H1 (cell line): ENCODE data around the gene DNM2. TPM values are rescaled to one million over a fixed set of nuclear protein-coding genes. Genes with fewer than 3 reads are reported as not detected.

Source experiments
- CTCF ChIA-PET: fragments of 300-600 bp; sonication (Branson Sonifier 250); formaldehyde crosslinking; loops from one replicate; lab custom pipeline; 2021; ENCODE audit not compliant: partially characterized antibody; lab: Charles Lee
- POLR2A ChIA-PET: fragments of 300-600 bp; sonication (Branson Sonifier 250); formaldehyde crosslinking; loops from one replicate; lab custom pipeline; 2021; ENCODE audit warnings: inconsistent platforms; ENCODE audit not compliant: partially characterized antibody; lab: Charles Lee
- DNase-seq, 2 experiments: peaks; one replicate each; pipeline versions ENCODE4 v3.0.0 to v3.0.0-alpha.2; 2010 to 2022; ENCODE audit warnings: low spot score in 2 of 2, low read depth in 1 of 2, mixed read lengths in 1 of 2
- FAIRE-seq: peaks from 2 replicates; lab custom pipeline; 2011; peaks lifted over from hg19 to GRCh38; lab: Jason Lieb, UNC
- H2AFZ ChIP-seq: 2 replicates; pipeline ENCODE4 v1.8.1; 2012; ENCODE audit warnings: low read length, inconsistent platforms
- H2AK5ac ChIP-seq: 2 replicates; pipeline ENCODE4 v1.6.1; 2013; ENCODE audit warnings: low read depth, low read length
- H2BK120ac ChIP-seq: replicated peaks from 2 replicates; pipeline ENCODE3; 2013; ENCODE audit warnings: low read depth, low read length, inconsistent platforms
- H2BK12ac ChIP-seq: 2 replicates; pipeline ENCODE4 v1.6.1; 2013; ENCODE audit warnings: low read depth, low read length
- H2BK15ac ChIP-seq: 2 replicates; pipeline ENCODE4 v1.6.1; 2013; ENCODE audit warnings: low read length
- H2BK20ac ChIP-seq: 2 replicates; pipeline ENCODE4 v1.6.1; 2013; ENCODE audit warnings: low read length
- H2BK5ac ChIP-seq: 2 replicates; pipeline ENCODE4 v1.6.1; 2013; ENCODE audit warnings: low read depth, low read length
- H3K14ac ChIP-seq: 2 replicates; pipeline ENCODE4 v1.6.1; 2013; ENCODE audit warnings: inconsistent platforms; ENCODE audit not compliant: insufficient read length
- H3K18ac ChIP-seq: 2 replicates; pipeline ENCODE4 v1.6.1; 2013; ENCODE audit warnings: low read length; ENCODE audit errors: extremely low read depth
- H3K23ac ChIP-seq: 2 replicates; pipeline ENCODE4 v1.6.1; 2013; ENCODE audit warnings: inconsistent platforms; ENCODE audit not compliant: insufficient read length
- H3K23me2 ChIP-seq: 2 replicates; pipeline ENCODE4 v1.6.1; 2013; ENCODE audit warnings: low read depth, low read length
- H3K27ac ChIP-seq: 2 replicates; pipeline ENCODE4 v1.6.1; 2011; ENCODE audit warnings: low read depth, low read length, inconsistent platforms
- H3K27me3 ChIP-seq, 4 experiments: replicated peaks in 1 of 4; 1 replicate in 1 of 4; 2 replicates in 3 of 4; pipeline versions ENCODE4 v1.6.1 to v1.8.1; 2011 to 2013; ENCODE audit warnings: low read length in 3 of 4, mild to moderate bottlenecking in 3 of 4, inconsistent platforms in 2 of 4, mixed read lengths in 2 of 4, moderate library complexity in 1 of 4; ENCODE audit not compliant: control insufficient read depth in 3 of 4, insufficient read depth in 3 of 4; ENCODE audit errors: extremely low read depth in 1 of 4
- H3K36me3 ChIP-seq, 4 experiments: 2 replicates each; pipeline versions ENCODE4 v1.6.1 to v1.8.1; 2011 to 2013; ENCODE audit warnings: mild to moderate bottlenecking in 4 of 4, low read length in 3 of 4, moderate library complexity in 2 of 4, control low read depth in 1 of 4, inconsistent platforms in 1 of 4; ENCODE audit not compliant: insufficient read depth in 4 of 4, control insufficient read depth in 2 of 4
- H3K4ac ChIP-seq: replicated peaks from 2 replicates; pipeline ENCODE3; 2013; ENCODE audit warnings: low read length, low read depth, mixed read lengths, inconsistent platforms; ENCODE audit not compliant: insufficient read length
- H3K4me1 ChIP-seq, 4 experiments: replicated peaks in 1 of 4; 1 replicate in 1 of 4; 2 replicates in 3 of 4; pipeline versions ENCODE4 v1.6.1 to v1.8.1; 2011 to 2013; ENCODE audit warnings: low read length in 3 of 4, inconsistent platforms in 2 of 4, mixed read lengths in 1 of 4; ENCODE audit not compliant: insufficient read depth in 4 of 4, control insufficient read depth in 3 of 4
- H3K4me2 ChIP-seq, 2 experiments: 2 replicates each; pipeline versions ENCODE4 v1.6.1 to v1.8.1; 2011 to 2013; ENCODE audit warnings: low read depth in 2 of 2, low read length in 2 of 2, control low read depth in 1 of 2, inconsistent platforms in 1 of 2, mild to moderate bottlenecking in 1 of 2; ENCODE audit not compliant: insufficient read depth in 1 of 2
- H3K4me3 ChIP-seq, 4 experiments: fragments of 200-600, 300-600 bp in 1 of 4; sonication (generic), shearing (Covaris generic), sonication (Bioruptor Twin) in 1 of 4; 2 replicates each; pipeline versions ENCODE4 v1.5.1 to v1.8.1; 2011 to 2016; ENCODE audit warnings: low read length in 4 of 4, low read depth in 3 of 4, control low read depth in 2 of 4, inconsistent platforms in 2 of 4, mild to moderate bottlenecking in 2 of 4, mixed read lengths in 1 of 4, moderate library complexity in 1 of 4; ENCODE audit not compliant: insufficient read depth in 2 of 4; ENCODE audit errors: extremely low read depth in 1 of 4
- H3K56ac ChIP-seq: replicated peaks from 2 replicates; pipeline ENCODE3; 2013; ENCODE audit warnings: low read depth, mild to moderate bottlenecking, mixed read lengths, low read length, inconsistent platforms; ENCODE audit not compliant: insufficient read length
- H3K79me1 ChIP-seq: 2 replicates; pipeline ENCODE4 v1.6.1; 2013; ENCODE audit warnings: low read depth, low read length, control low read depth
- H3K79me2 ChIP-seq, 2 experiments: 2 replicates each; pipeline versions ENCODE4 v1.6.1 to v1.8.1; 2012 to 2013; ENCODE audit warnings: low read length in 2 of 2, mild to moderate bottlenecking in 2 of 2, inconsistent platforms in 1 of 2; ENCODE audit not compliant: insufficient read depth in 2 of 2, control insufficient read depth in 1 of 2
- H3K9ac ChIP-seq, 4 experiments: replicated peaks in 1 of 4; 1 replicate in 1 of 4; 2 replicates in 3 of 4; pipeline versions ENCODE4 v1.6.1 to v1.8.1; 2011 to 2013; ENCODE audit warnings: low read depth in 3 of 4, low read length in 3 of 4, control low read depth in 2 of 4, mild to moderate bottlenecking in 2 of 4, moderate library complexity in 2 of 4, inconsistent platforms in 1 of 4; ENCODE audit errors: extremely low read depth in 1 of 4
- H3K9me3 ChIP-seq, 2 experiments: 2 replicates each; pipeline versions ENCODE4 v1.6.1 to v1.8.1; 2012 to 2013; ENCODE audit warnings: mild to moderate bottlenecking in 2 of 2, moderate library complexity in 2 of 2, control low read depth in 1 of 2, inconsistent platforms in 1 of 2, low read depth in 1 of 2, low read length in 1 of 2, mixed read lengths in 1 of 2; ENCODE audit not compliant: insufficient read depth in 2 of 2
- H4K20me1 ChIP-seq, 2 experiments: replicated peaks in 1 of 2; 2 replicates each; pipeline versions ENCODE3 to v1.8.1; 2011 to 2013; ENCODE audit warnings: inconsistent platforms in 2 of 2, low read length in 2 of 2, mild to moderate bottlenecking in 1 of 2; ENCODE audit not compliant: insufficient read depth in 2 of 2, control insufficient read depth in 1 of 2
- H4K5ac ChIP-seq: 2 replicates; pipeline ENCODE4 v1.6.1; 2013; ENCODE audit warnings: low read length, low read depth, mixed read lengths, inconsistent platforms; ENCODE audit not compliant: insufficient read length
- H4K8ac ChIP-seq: 2 replicates; pipeline ENCODE4 v1.8.0; 2013; ENCODE audit warnings: mild to moderate bottlenecking, moderate library complexity, low read length, inconsistent platforms; ENCODE audit not compliant: insufficient read depth; ENCODE audit errors: extremely low read depth
- H4K91ac ChIP-seq: replicated peaks from 2 replicates; pipeline ENCODE3; 2013; ENCODE audit warnings: low read length, mixed read lengths, inconsistent platforms; ENCODE audit not compliant: insufficient read length
- ASH2L ChIP-seq: fragments of 200-600, 300-600 bp; sonication (generic); IDR thresholded peaks from one replicate; pipeline ENCODE4 v1.7.1; 2017; ENCODE audit warnings: low read length
- CBX8 ChIP-seq: fragments of 300-800, 300-1000 bp; sonication (generic); IDR thresholded peaks from 2 replicates; pipeline ENCODE4 v1.7.1; 2016; ENCODE audit warnings: low read depth, low read length, borderline replicate concordance
- EZH2 ChIP-seq: fragments of 200-600 bp; sonication (generic); IDR thresholded peaks from 2 replicates; pipeline ENCODE4 v1.7.1; 2012; ENCODE audit warnings: low read depth, mild to moderate bottlenecking, moderate library complexity, low read length, inconsistent platforms; ENCODE audit not compliant: severe bottlenecking
- JUN ChIP-seq: IDR thresholded peaks from 2 replicates; pipeline ENCODE4 v1.6.1; 2011; ENCODE audit warnings: low read depth, mild to moderate bottlenecking, improper control_type of control experiment, low read length
- NRF1 ChIP-seq: IDR thresholded peaks from 2 replicates; pipeline ENCODE4 v1.6.1; 2011; ENCODE audit warnings: mild to moderate bottlenecking, low read depth, low read length, improper control_type of control experiment
- POU5F1 ChIP-seq: IDR thresholded peaks from 2 replicates; pipeline ENCODE4 v1.6.1; 2011; ENCODE audit warnings: low read depth, mild to moderate bottlenecking, low read length, moderate library complexity
- RFX5 ChIP-seq: IDR thresholded peaks from 2 replicates; pipeline ENCODE4 v1.6.1; 2011; ENCODE audit warnings: low read depth, low read length, improper control_type of control experiment, borderline replicate concordance
- RNF2 ChIP-seq: fragments of 200-900, 300-1000 bp; sonication (generic); IDR thresholded peaks from 2 replicates; pipeline ENCODE4 v1.7.1; 2016; ENCODE audit warnings: borderline replicate concordance, low read depth, mild to moderate bottlenecking, antibody characterized with exemption, low read length; ENCODE audit not compliant: poor library complexity, severe bottlenecking; ENCODE audit errors: missing control alignments
- SIRT6 ChIP-seq: IDR thresholded peaks from one replicate; pipeline ENCODE4 v1.7.1; 2012; ENCODE audit warnings: low read length, inconsistent platforms
- SRF ChIP-seq: IDR thresholded peaks from 2 replicates; pipeline ENCODE4 v1.6.1; 2011; ENCODE audit warnings: mild to moderate bottlenecking, low read depth, low read length, moderate library complexity
- TAF7 ChIP-seq: optimal IDR thresholded peaks from 2 replicates; pipeline ENCODE3; 2011; ENCODE audit warnings: low read depth, mild to moderate bottlenecking, inconsistent platforms, low read length, moderate library complexity, borderline replicate concordance
- ZNF274 ChIP-seq: IDR thresholded peaks from 2 replicates; pipeline ENCODE4 v1.7.0; 2012; ENCODE audit warnings: low read length, borderline replicate concordance; ENCODE audit errors: extremely low read depth
- WGBS, 2 experiments: shearing (Covaris generic) in 1 of 2; methylation state at CpG; one replicate each; pipeline versions ENCODE4 v1.1.6 to v1.1.7; 2013 to 2015; ENCODE audit warnings: low lambda C conversion rate in 2 of 2, mixed read lengths in 2 of 2, inconsistent platforms in 1 of 2, low coverage in 1 of 2, missing lambda C conversion rate in 1 of 2; ENCODE audit not compliant: insufficient replicate concordance in 2 of 2, insufficient coverage in 1 of 2, insufficient read length in 1 of 2; ENCODE audit errors: extremely low coverage in 1 of 2, missing lambda C conversion rate in 1 of 2; 5-methylcytosine and 5-hydroxymethylcytosine counted together
- polyA plus RNA-seq, 7 experiments: library from polyadenylated mRNA; depleted of rRNA in 3 of 7; stranded (reverse) in 5 of 7; unstranded in 2 of 7; fragments of >200 nt in 5 of 7; fragments of 200-250 nt in 2 of 7; gene quantifications; 1 replicate in 5 of 7; 2 replicates in 1 of 7; 4 replicates in 1 of 7; pipeline versions ENCODE4 v1.2.1 to v1.2.3, GENCODE V29; 2011 to 2013; ENCODE audit warnings: missing spikeins in 2 of 7, mixed read lengths in 2 of 7
- total RNA-seq: library from RNA; stranded (reverse); fragmentation: NEBNext Ultra II Directional; extraction: Animal tissue kit (Norgen Biotek cat#: 25700); gene quantifications from 2 replicates; pipeline ENCODE4 v1.2.1, GENCODE V29; 2021

DNM2 gene
- total and polyA plus RNA-seq, 2 of the 8 experiments (the other 6 are each of a cell fraction or from before 2014, with no cell fraction given) = 61.9 to 120 TPM

GRCh38 chr19:10756371-10756770 is 38.5 kb downstream of the DNM2 start:
- no peaks in the 10 kb centered on the region; the same call in 1 of the 2 replicates for H3K23me2 ChIP-seq
- peaks cover 8 to 13% of the 10 kb centered on the region in 2 experiments for H4K20me1 ChIP-seq
- no peak overlapping the region for H2AK5ac ChIP-seq
- DNase-seq (no peak), FAIRE-seq (no peak)
- peaks cover 0 to 9% (median 1%) of the 10 kb centered on the region in 4 experiments; a peak in 2 of 8 replicates for H3K36me3 ChIP-seq
- POLR2A ChIA-PET = interaction anchor here (0.8 to 1.0 kb wide), 2 partner anchors 38 to 39 kb away, joined by 3 read pairs; no protein-coding TSS in a partner anchor
- H2BK120ac ChIP-seq = no peak overlapping the region
- H2BK12ac ChIP-seq = peak overlapping the region; percentile 7; the same call in 1 of the 2 replicates
- WGBS, 2 experiments = 83% methylated on average over 10 of the region's 10 CpGs; no CpG with 5 or more reads in 1 of the 2 experiments
- no peak overlapping the region for H3K23ac ChIP-seq
- no peaks in the 10 kb centered on the region for H3K27me3 ChIP-seq
- H3K4me3 ChIP-seq = no peak overlapping the region
- TF ChIP-seq RNF2 (no peak), TAF7 (no peak), NRF1 (no peak), SRF (no peak), ZNF274 (no peak), RFX5 (no peak), JUN (no peak), ASH2L (no peak), POU5F1 (no peak), EZH2 (no peak), SIRT6 (no peak), CBX8 (no peak)
- H4K8ac ChIP-seq = no peak overlapping the region; the same call in 1 of the 2 replicates
- H3K14ac ChIP-seq = no peak overlapping the region
- H3K27ac ChIP-seq = no peak overlapping the region
- H3K9ac ChIP-seq = peak overlapping the region in 2 of 4 experiments; percentile 20 to 39; a peak in 1 of 7 replicates
- CTCF ChIA-PET = interaction anchor here (1.4 to 2.6 kb wide), 2 partner anchors 12 to 14 kb away, joined by 4 to 7 read pairs; no protein-coding TSS in a partner anchor
- H2BK20ac ChIP-seq = no peak overlapping the region
- H2BK15ac ChIP-seq = no peak overlapping the region
- H2AFZ ChIP-seq = no peak overlapping the region
- peaks cover 0 to 43% of the 10 kb centered on the region in 2 experiments; a peak in 2 of 4 replicates for H3K79me2 ChIP-seq
- H3K4me1 ChIP-seq = peaks cover 0 to 17% (median 5%) of the 10 kb centered on the region in 4 experiments; a peak in 4 of 7 replicates
- no peak overlapping the region for H2BK5ac ChIP-seq
- H3K18ac ChIP-seq = no peak overlapping the region; the same call in 1 of the 2 replicates
- H4K5ac ChIP-seq = no peak overlapping the region
- H3K4ac ChIP-seq = no peak overlapping the region
- H3K4me2 ChIP-seq = no peak overlapping the region
- no peaks in the 10 kb centered on the region for H3K9me3 ChIP-seq
- no peak overlapping the region for H3K56ac ChIP-seq
- no peak overlapping the region for H4K91ac ChIP-seq
- peaks cover 11% of the 10 kb centered on the region for H3K79me1 ChIP-seq
